ENCODE results near the gene HS6ST1.
A peak's percentile ranks its signal among the peaks of the same experiment; 100 is the strongest.

Gene HS6ST1

DNA sequence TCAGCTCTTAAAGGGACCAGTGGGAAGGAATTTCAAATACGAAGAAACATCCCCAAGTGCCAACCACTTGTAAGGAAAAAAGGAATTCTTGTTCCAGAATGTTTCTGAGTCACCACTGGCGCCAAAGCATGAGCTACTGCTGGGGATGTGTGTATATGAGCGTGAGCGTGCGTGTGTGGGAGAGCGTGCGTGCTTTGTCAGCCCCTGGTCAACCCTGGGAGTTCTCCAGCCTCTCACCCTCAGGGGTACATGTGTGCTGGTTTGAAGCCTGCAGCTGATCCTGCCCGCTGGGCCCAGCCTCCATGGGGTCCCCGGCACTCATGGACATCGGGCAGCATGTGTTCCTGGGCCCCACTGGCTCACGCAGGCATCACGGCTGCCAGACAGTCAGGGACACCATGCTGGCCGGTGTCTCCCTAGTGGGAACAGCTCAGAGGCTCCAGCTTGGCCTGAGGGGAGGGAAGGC lies 17.1 kb downstream of the HS6ST1 start:
- Histone ChIP-seq H3K4me1 (ENCODE audit: control insufficient read depth, insufficient read depth, low read length, poor library complexity, severe bottlenecking) (peaks cover 33% of the 10 kb centered on the region), H3K4me3 (ENCODE audit: extremely low read depth, insufficient read depth, low read length, poor library complexity, severe bottlenecking) (no peak overlapping the region), H3K9me3 (ENCODE audit: control insufficient read depth, low read length) (no peaks in the 10 kb centered on the region), H3K27ac (ENCODE audit: low read depth, low read length, severe bottlenecking) (peak overlapping the region; percentile 49), H3K36me3 (ENCODE audit: control insufficient read depth, insufficient read depth, low read length) (no peaks in the 10 kb centered on the region)
- whole genome bisulfite sequencing, 2 experiments (ENCODE audit: insufficient coverage in 2 of 2), result 83 to 84% methylated on average over 7 to 13 of the region's 13 CpGs

DNA sequence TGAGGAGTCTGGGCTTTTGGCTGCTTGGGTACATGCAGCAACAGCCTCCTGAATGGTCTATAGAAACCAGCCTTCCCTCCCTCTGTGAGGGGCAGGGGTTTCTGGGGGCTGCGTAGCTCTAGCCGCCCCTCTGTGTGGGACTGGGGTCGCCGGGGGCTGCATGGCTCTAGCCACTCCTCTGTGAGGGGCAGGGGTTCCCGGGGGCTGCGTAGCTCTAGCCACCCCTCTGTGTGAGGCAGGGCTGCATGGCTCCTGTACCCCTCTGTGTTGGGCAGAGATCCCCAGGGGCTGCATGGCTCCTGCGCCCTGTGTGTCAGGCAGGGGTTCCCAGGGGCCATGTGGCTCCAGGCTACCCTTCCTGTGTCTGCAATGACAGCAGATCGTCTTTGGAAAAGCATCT lies 17.6 kb downstream of the HS6ST1 start:
- Histone ChIP-seq H3K4me3 (ENCODE audit: extremely low read depth, insufficient read depth, low read length, poor library complexity, severe bottlenecking) (no peak overlapping the region), H3K36me3 (ENCODE audit: control insufficient read depth, insufficient read depth, low read length) (no peaks in the 10 kb centered on the region), H3K9me3 (ENCODE audit: control insufficient read depth, low read length) (no peaks in the 10 kb centered on the region), H3K4me1 (ENCODE audit: control insufficient read depth, insufficient read depth, low read length, poor library complexity, severe bottlenecking) (peaks cover 28% of the 10 kb centered on the region), H3K27ac (ENCODE audit: low read depth, low read length, severe bottlenecking) (peak overlapping the region; percentile 49)
- WGBS, 2 experiments (ENCODE audit: insufficient coverage in 2 of 2), result 79 to 95% methylated on average over 3 to 6 of the region's 8 CpGs

DNA sequence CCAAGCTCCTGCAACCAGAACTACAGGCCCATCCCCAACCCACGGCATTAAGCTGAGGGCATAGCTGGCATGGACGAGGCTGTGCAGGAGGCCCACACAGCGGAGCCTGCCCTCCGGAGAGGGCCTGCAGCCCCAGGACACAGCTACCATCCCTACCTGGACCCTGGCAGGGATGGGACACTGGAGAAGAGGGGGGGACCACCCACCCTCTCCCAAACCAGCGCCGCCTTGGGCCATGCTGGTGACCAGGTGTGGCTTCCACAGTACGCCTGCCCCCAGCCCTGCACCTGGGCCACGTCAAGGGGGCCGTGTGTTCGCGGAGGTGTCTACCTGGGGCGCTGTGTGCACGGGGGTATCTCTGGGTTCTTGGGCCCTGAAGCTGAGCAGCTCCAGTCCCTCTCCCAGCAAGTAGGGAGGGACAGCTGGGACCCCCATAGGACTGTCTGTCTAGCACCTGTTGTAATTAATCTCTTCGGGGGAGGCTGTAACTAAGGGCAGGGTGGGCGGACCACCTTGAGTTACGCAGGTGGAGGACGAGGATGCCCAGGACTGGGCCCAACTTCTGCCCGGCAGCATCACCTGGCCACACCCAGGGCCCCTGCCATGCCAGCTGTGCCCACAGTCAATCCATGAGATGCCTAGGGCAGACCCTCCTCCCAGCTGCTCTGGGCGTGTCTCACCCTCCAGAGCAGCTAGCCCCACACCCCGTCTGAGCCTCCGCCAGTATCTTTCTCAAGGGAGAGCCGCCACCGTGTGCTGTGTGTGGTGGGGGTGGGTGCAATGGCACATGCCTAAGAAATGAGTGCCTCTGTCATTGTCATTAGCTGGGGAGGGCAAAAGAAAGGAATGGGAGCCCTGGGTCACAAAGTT lies 18.3 kb downstream of the HS6ST1 start:
- Histone ChIP-seq H3K27ac (ENCODE audit: low read depth, low read length, severe bottlenecking) (no peak overlapping the region), H3K4me1 (ENCODE audit: control insufficient read depth, insufficient read depth, low read length, poor library complexity, severe bottlenecking) (peaks cover 22% of the 10 kb centered on the region), H3K36me3 (ENCODE audit: control insufficient read depth, insufficient read depth, low read length) (no peaks in the 10 kb centered on the region), H3K4me3 (ENCODE audit: extremely low read depth, insufficient read depth, low read length, poor library complexity, severe bottlenecking) (no peak overlapping the region), H3K9me3 (ENCODE audit: control insufficient read depth, low read length) (no peaks in the 10 kb centered on the region)
- 94 to 99% methylated on average over 13 to 20 of the region's 23 CpGs for WGBS, 2 experiments (ENCODE audit: insufficient coverage in 2 of 2)

DNA sequence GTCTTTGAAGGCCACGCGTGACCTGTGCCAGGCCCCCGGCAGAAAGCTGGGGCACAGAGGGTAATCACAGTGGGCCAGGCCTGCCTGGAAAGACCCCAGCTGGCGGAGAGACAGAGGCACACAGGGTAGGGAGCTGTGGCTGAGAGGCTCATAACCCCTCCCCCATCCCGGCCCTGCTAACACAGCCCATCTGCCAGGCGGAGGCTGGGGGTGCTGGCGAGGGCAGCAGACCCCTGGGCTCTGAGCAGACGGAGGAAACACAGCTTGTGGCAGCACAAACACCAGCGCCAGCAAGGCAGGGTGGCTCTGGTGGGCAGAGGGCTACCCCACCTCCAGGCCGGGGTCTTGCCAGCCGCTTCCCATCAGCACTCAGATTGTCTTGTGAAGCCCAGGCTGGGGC lies 19.0 kb downstream of the HS6ST1 start:
- Histone ChIP-seq H3K36me3 (ENCODE audit: control insufficient read depth, insufficient read depth, low read length) (no peaks in the 10 kb centered on the region), H3K4me1 (ENCODE audit: control insufficient read depth, insufficient read depth, low read length, poor library complexity, severe bottlenecking) (peaks cover 15% of the 10 kb centered on the region), H3K27ac (ENCODE audit: low read depth, low read length, severe bottlenecking) (no peak overlapping the region), H3K9me3 (ENCODE audit: control insufficient read depth, low read length) (no peaks in the 10 kb centered on the region), H3K4me3 (ENCODE audit: extremely low read depth, insufficient read depth, low read length, poor library complexity, severe bottlenecking) (no peak overlapping the region)
- WGBS, 2 experiments (ENCODE audit: insufficient coverage in 2 of 2), result 94 to 95% methylated on average over 9 to 11 of the region's 11 CpGs

DNA sequence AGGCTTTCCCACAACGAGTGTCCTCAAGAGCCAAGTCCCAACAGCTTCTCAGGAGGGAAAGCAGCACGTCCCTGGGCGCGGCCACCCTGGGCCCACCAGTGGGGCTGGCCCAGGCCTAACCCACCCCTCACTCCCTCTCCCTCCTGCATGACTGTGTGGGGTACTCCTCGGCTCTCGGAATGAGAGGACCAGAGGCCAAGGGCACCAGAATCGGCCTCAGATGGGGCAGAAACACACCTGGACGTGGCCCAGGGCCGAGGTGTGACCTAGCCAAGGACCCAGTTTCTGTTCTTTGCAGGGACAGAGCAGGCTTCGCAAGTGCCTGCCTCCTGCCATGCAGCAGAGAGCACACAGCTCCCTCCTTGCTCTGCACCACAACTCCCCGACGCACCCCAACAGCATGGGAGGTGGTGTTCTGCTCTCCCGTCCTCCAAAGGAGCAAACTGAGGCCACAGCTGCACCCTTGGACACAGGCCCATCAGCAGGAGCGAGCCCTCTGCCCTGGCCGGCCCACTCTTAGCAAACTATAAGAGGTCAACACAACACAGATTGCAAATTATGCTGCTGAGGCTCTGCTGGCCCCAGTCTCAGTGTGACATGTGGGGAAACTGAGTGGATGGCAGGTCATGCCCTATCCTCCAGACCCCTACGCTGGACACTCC lies 19.7 kb downstream of the HS6ST1 start:
- H3K4me3 ChIP-seq (ENCODE audit: extremely low read depth, insufficient read depth, low read length, poor library complexity, severe bottlenecking), result no peak overlapping the region
- H3K27ac ChIP-seq (ENCODE audit: low read depth, low read length, severe bottlenecking), result no peak overlapping the region
- WGBS, 2 experiments (ENCODE audit: insufficient coverage in 2 of 2), result 94 to 97% methylated on average over 9 to 14 of the region's 16 CpGs
- no peaks in the 10 kb centered on the region for H3K9me3 ChIP-seq (ENCODE audit: control insufficient read depth, low read length)
- H3K36me3 ChIP-seq (ENCODE audit: control insufficient read depth, insufficient read depth, low read length), result no peaks in the 10 kb centered on the region
- H3K4me1 ChIP-seq (ENCODE audit: control insufficient read depth, insufficient read depth, low read length, poor library complexity, severe bottlenecking), result peaks cover 15% of the 10 kb centered on the region

DNA sequence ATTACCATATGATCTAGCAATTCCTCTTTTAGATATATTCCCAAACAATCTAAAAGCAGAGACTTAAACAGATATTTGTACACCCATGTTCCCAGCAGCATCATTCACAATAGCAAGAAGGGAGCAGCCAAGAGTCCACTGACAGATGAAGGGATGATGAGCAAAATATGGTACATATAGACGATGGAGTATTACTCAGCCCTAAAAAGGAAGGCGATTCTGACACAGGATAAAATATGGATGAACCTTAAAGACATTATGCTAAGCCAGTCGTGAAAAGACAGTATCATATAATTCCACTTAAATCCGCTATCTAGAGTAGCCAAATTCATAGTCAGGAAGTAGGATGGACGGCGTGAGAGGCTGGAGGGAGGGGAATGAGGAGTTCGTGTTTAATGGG lies 20.4 kb downstream of the HS6ST1 start:
- Histone ChIP-seq H3K27ac (ENCODE audit: low read depth, low read length, severe bottlenecking) (no peak overlapping the region), H3K36me3 (ENCODE audit: control insufficient read depth, insufficient read depth, low read length) (no peaks in the 10 kb centered on the region), H3K4me1 (ENCODE audit: control insufficient read depth, insufficient read depth, low read length, poor library complexity, severe bottlenecking) (peaks cover 15% of the 10 kb centered on the region), H3K9me3 (ENCODE audit: control insufficient read depth, low read length) (no peaks in the 10 kb centered on the region), H3K4me3 (ENCODE audit: extremely low read depth, insufficient read depth, low read length, poor library complexity, severe bottlenecking) (no peak overlapping the region)
- WGBS, 2 experiments (ENCODE audit: insufficient coverage in 2 of 2), result 96 to 98% methylated on average over 5 to 6 of the region's 7 CpGs

DNA sequence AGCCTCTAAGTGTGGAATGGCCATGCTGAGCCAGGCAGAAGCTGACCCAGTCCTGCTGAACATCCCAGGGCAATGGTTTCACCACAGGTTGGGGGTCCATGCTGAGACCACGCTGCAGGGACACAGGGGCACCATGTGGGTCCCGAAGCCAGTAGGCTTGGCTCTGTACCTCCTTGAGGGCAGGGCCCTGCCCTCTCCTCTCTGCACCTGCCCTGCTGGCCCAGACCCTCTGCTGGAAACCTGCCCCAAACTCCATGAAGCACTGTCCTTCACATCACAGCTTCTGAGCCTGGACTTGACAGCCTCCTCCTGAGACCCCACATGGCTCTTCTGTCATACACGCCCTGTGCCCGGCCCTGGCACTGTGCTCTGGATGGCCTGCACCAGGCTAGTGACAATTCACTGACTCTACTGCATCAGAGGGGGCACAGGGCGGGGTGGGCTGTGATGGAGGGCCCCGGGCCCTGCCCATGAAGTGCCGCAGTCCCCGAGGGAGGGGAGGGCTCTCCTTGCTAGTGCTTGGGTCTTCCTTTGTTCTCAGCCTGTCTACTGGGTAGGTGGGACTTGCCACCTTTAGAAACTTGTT lies 24.7 kb downstream of the HS6ST1 start:
- WGBS, 2 experiments (ENCODE audit: insufficient coverage in 2 of 2), result 95 to 99% methylated on average over 5 to 8 of the region's 8 CpGs
- Histone ChIP-seq H3K4me1 (ENCODE audit: control insufficient read depth, insufficient read depth, low read length, poor library complexity, severe bottlenecking) (peaks cover 10% of the 10 kb centered on the region), H3K9me3 (ENCODE audit: control insufficient read depth, low read length) (peaks cover 7% of the 10 kb centered on the region), H3K27ac (ENCODE audit: low read depth, low read length, severe bottlenecking) (no peak overlapping the region), H3K36me3 (ENCODE audit: control insufficient read depth, insufficient read depth, low read length) (no peaks in the 10 kb centered on the region), H3K4me3 (ENCODE audit: extremely low read depth, insufficient read depth, low read length, poor library complexity, severe bottlenecking) (no peak overlapping the region)

DNA sequence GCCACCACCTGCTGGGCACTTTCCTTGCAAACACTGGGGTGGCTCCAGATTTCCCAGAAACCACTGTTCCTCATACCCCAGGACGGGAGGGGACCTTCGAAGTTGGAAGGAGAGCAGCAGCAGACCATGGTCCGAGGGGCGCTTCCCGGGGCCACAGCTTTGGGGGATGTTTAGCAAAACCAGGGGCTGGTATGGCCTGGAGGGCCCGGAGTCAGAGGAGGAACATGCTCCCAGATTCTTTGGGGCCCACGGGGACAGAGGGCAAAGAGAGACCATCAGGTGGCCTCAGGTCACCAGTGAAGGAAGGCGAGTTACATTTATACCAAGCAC lies 25.3 kb downstream of the HS6ST1 start:
- 89 to 96% methylated on average over 4 to 8 of the region's 8 CpGs for WGBS, 2 experiments (ENCODE audit: insufficient coverage in 2 of 2)
- no peak overlapping the region for H3K27ac ChIP-seq (ENCODE audit: low read depth, low read length, severe bottlenecking)
- peaks cover 10% of the 10 kb centered on the region for H3K4me1 ChIP-seq (ENCODE audit: control insufficient read depth, insufficient read depth, low read length, poor library complexity, severe bottlenecking)
- H3K4me3 ChIP-seq (ENCODE audit: extremely low read depth, insufficient read depth, low read length, poor library complexity, severe bottlenecking), result no peak overlapping the region
- H3K9me3 ChIP-seq (ENCODE audit: control insufficient read depth, low read length), result peaks cover 7% of the 10 kb centered on the region
- no peaks in the 10 kb centered on the region for H3K36me3 ChIP-seq (ENCODE audit: control insufficient read depth, insufficient read depth, low read length)

DNA sequence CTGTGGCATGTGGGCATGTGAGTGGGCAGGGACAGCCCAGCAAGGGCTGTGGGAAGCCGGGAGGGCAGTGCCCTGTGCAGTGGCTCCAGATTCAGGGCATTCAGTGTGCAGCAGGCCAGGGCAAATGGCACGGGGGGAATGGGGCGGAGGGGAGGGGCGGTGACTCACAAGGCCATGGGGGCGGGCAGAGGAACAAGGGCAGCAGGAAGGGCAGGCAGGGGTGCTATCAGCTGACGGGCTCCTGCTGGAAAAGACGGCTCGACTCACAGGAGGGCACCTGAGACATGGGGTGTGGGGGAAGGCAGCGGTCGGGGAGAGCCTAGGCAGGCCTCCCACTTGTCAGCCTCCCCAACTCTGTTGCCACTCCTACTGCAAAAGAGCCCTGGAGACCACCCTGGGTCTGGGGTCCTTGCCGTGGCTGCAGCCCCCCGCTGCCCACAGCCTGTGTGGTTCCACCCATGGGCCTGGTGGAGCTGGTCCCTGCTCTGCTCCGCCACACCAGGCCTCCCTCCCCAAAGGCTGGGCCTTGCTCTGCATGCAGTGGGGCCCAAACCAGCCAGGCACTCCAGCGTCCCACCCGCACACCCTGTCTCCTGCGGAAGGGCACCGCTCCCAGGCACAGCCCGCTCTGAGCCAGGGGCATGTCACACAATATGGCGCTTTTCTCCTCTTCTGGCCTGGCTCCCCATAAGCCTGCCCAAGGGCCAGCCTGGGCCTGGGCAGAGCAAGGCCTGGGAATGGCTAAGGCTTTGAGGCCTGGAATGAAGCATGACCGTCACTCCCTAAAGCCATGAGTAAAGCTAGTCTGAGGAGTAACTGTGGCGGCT lies 25.9 kb downstream of the HS6ST1 start:
- H3K4me1 ChIP-seq (ENCODE audit: control insufficient read depth, insufficient read depth, low read length, poor library complexity, severe bottlenecking), result peaks cover 10% of the 10 kb centered on the region
- no peak overlapping the region for H3K4me3 ChIP-seq (ENCODE audit: extremely low read depth, insufficient read depth, low read length, poor library complexity, severe bottlenecking)
- no peaks in the 10 kb centered on the region for H3K36me3 ChIP-seq (ENCODE audit: control insufficient read depth, insufficient read depth, low read length)
- 87 to 90% methylated on average over 13 to 21 of the region's 21 CpGs for WGBS, 2 experiments (ENCODE audit: insufficient coverage in 2 of 2)
- H3K27ac ChIP-seq (ENCODE audit: low read depth, low read length, severe bottlenecking), result no peak overlapping the region
- peaks cover 7% of the 10 kb centered on the region for H3K9me3 ChIP-seq (ENCODE audit: control insufficient read depth, low read length)

DNA sequence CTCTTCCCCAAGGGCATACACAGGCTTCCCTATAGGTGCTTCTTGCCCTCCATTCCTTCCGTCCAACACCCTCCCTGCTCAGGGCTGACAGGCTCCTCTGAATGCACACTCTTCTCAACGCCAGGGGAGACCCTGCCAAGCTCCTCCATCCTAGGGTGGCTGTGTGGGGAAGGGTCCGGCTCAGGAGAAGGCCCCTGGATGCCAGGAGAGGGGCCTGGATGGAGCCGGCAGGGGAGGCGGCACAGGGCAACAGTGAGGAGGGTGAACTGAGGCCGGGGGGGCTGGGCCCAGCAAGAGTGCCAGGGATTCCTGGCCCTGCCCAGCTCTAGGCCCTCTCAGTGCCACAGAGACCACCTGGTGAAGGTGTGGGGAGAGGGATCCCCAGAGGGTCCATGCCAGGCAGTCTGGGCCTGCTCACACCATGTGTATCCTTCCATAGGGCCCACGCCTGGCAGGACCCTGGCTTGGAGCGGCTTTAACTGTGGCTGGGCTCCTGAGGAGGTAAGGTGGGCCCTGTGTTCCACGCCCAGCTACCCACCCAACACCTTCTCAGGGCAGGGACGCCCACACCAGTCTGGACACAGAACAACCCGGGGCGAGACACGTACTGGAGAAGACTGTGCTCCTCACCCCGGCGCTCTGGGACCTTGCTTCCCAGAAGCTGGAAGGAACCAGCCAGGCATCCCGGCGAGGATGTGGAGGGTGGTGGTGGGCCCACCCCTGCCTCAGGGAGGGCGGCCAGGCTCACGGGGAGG lies 26.6 kb downstream of the HS6ST1 start:
- Histone ChIP-seq H3K9me3 (ENCODE audit: control insufficient read depth, low read length) (peaks cover 7% of the 10 kb centered on the region), H3K4me1 (ENCODE audit: control insufficient read depth, insufficient read depth, low read length, poor library complexity, severe bottlenecking) (peaks cover 10% of the 10 kb centered on the region), H3K36me3 (ENCODE audit: control insufficient read depth, insufficient read depth, low read length) (no peaks in the 10 kb centered on the region), H3K4me3 (ENCODE audit: extremely low read depth, insufficient read depth, low read length, poor library complexity, severe bottlenecking) (no peak overlapping the region), H3K27ac (ENCODE audit: low read depth, low read length, severe bottlenecking) (no peak overlapping the region)
- 94 to 97% methylated on average over 14 to 18 of the region's 19 CpGs for WGBS, 2 experiments (ENCODE audit: insufficient coverage in 2 of 2)
